OCI-M2 (cell line): ENCODE data around the gene HES4.

Source experiments
- DNase-seq: peaks from one replicate; lab custom pipeline; 2025; ENCODE audit not compliant: unreplicated experiment; lab: John Stamatoyannopoulos, UW

The HES4 gene, protein sequence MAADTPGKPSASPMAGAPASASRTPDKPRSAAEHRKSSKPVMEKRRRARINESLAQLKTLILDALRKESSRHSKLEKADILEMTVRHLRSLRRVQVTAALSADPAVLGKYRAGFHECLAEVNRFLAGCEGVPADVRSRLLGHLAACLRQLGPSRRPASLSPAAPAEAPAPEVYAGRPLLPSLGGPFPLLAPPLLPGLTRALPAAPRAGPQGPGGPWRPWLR

DNA sequence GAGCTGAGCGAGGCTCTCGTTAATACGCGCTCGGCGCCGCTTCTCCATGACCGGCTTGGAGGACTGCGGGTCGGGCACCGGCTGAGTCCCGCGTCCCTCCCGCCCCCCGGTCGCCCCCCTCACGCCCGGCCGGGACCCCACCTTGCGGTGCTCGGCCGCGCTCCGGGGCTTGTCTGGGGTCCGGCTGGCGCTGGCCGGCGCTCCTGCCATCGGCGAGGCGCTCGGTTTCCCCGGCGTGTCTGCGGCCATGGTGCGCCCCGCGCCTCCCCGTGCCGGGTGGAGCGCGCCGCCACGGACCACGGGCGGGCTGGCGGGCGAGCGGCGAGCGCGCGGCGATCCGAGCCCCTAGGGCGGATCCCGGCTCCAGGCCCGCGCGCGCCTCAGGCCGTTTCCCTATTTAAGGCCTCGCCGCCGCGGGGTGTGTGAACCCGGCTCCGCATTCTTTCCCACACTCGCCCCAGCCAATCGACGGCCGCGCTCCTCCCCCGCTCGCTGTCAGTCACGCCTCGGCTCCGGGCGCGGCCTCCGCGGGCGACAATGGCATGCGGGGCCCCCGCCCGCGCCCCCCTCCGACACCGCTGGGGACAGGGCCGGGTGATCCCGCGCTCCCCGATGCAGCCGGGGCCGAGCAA lies at the start of gene HES4:
TSS of gene HES4 (minus strand) at position 373 of the 632 bp plus-strand sequence. CDS start at position 249, 124 bp downstream.
- DNase-seq: no peak

DNA sequence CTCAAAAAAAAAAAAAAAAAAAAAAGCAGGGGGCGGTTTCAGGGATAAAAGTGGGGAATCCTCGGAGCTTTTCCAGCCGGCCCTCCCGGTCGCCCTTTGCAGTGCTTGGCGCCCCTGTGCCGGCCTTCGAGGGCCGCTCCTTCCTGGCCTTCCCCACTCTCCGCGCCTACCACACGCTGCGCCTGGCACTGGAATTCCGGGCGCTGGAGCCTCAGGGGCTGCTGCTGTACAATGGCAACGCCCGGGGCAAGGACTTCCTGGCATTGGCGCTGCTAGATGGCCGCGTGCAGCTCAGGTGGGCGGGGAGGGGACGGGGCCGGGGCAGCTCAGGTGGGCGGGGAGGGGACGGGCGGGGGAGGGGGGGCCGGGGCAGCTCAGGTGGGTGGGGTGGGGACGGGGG lies 48.9 kb upstream of the HES4 start:
- DNase-seq: no peak

DNA sequence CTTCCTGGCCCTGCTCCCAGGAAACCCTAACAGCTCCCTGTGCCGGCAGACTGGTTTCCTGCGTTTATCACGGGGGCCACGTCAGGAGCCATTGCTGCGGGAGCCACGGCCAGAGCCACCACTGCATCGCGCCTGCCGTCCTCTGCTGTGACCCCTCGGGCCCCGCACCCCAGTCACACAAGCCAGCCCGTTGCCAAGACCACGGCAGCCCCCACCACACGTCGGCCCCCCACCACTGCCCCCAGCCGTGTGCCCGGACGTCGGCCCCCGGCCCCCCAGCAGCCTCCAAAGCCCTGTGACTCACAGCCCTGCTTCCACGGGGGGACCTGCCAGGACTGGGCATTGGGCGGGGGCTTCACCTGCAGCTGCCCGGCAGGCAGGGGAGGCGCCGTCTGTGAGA lies 48.1 kb upstream of the HES4 start:
- DNase-seq: no peak

DNA sequence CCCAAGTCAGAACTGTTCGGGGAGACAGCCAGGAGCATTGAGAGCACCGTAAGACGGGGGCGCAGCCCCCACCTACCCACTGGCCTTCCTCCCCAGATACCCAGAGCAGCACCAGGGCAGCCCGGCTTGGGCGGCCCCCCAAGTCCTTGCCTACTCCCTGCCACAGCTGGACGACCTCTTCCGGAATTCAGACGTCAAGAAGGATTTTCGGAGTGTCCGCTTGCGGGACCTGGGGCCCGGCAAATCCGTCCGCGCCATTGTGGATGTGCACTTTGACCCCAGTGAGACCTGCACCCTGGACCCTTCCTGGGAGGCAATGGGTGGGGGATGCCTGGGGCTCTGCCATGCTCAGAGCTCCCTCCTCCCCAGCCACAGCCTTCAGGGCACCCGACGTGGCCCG lies 47.5 kb upstream of the HES4 start:
- no peak for DNase-seq

DNA sequence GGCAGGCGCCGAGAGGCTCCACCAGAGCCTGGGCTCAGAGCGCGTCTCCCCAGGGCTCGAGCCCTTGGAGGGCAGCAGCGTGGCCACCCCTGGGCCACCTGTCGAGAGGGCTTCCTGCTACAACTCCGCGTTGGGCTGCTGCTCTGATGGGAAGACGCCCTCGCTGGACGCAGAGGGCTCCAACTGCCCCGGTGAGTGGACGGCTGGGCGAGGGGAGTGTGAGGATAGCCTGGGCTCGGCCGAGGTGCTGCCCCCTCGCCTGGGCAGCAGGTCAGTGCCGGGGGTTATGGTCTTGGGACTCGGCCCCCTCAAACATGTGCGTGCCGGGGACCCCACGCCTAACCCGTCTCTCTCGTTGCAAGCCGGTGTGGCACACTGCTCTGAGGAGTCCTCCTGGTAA lies 46.9 kb upstream of the HES4 start:
- DNase-seq: no peak

DNA sequence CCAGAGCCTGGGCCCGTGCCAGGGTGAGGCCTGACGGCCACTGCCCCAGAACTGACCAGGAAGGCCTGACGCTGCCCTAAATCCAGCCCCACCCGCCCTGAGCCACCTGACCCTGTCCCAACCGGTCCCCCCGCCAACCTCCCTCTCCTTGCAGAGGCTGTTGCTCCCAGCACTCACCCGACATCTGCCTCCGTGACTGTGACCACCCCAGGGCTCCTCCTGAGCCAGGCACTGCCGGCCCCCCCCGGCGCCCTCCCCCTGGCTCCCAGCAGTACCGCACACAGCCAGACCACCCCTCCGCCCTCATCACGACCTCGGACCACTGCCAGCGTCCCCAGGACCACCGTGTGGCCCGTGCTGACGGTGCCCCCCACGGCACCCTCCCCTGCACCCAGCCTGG lies 46.3 kb upstream of the HES4 start:
- DNase-seq: no peak

DNA sequence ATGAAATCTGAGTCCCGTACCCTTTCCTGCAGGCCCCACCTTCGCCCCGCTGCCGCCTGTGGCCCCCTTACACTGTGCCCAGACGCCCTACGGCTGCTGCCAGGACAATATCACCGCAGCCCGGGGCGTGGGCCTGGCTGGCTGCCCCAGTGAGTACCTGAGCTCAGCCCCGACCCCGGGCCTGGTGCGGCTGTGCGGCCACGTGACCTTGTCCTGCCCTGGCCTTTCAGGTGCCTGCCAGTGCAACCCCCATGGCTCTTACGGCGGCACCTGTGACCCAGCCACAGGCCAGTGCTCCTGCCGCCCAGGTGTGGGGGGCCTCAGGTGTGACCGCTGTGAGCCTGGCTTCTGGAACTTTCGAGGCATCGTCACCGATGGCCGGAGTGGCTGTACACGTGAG lies 45.2 kb upstream of the HES4 start:
- DNase-seq: no peak

DNA sequence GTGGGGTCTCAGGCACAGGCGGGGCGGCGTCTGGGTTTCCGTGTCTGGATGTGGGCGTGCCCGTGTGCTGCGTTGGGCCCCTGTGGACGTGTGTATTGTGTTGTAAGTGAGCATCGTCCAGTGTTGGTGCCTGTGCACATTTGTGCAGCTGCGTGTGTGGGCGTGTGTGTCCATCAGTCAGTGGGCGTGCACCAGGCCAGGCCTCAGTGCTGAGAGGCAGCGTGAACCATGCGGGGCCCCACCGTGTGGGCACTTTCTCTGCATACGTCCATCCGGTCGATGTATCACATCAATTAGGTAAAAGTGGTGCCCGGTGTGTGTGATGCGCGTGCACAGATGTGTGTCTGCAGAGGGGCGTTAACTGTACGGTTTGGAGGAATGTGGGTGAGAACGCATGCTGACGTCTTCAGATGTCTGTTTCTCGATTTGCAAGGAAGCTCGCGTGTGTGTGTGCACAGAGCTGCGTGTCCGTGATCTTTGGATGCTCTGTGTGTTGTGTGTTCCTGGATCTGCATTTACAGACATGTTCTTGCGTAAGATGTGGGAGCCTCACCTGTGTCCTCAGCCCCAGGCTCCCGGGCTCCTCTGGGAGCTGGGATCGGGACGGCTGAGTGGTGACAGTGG lies 44.7 kb upstream of the HES4 start:
- no peak for DNase-seq

DNA sequence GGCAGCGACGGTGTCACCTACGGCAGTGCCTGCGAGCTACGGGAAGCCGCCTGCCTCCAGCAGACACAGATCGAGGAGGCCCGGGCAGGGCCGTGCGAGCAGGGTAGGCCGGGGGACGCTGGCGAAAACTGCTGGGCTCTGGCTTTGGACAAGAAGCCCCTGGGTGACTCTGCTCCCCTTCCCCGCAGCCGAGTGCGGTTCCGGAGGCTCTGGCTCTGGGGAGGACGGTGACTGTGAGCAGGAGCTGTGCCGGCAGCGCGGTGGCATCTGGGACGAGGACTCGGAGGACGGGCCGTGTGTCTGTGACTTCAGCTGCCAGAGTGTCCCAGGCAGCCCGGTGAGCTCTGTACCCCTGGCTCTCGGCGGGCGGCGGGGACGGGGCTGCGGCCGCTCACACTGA lies 44.0 kb upstream of the HES4 start:
- no peak for DNase-seq

DNA sequence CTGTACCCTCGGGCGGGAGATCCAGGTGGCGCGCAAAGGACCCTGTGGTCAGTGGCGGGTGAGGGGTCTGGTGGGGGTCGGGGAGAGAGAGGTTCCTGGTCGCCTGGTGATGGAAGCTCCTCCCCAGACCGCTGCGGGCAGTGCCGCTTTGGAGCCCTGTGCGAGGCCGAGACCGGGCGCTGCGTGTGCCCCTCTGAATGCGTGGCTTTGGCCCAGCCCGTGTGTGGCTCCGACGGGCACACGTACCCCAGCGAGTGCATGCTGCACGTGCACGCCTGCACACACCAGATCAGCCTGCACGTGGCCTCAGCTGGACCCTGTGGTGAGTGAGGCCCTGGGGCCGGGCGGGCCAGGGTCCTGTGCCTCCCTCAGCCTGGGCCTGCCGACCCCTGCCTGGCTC lies 43.5 kb upstream of the HES4 start:
- no peak for DNase-seq

DNA sequence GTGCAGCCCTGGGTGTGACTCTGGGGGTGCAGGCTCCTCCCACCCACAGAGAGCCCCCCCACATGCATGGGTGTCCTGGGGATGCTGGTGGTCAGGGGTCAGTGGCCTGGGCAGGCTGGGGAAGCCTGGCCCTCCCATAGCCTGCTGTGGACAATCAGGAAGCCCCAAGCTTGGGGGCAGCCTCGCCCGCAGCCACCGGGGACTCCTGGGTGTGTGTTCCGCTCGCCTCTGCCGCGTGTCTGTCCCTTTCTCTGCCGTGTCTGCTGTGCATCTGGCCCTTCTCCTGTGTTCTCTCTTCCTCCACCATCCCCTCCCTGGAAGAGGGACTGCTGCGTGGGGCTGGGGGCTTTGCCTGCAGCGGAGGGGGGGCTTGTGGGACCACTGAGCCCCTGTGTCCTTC lies 42.9 kb upstream of the HES4 start:
- no peak for DNase-seq

DNA sequence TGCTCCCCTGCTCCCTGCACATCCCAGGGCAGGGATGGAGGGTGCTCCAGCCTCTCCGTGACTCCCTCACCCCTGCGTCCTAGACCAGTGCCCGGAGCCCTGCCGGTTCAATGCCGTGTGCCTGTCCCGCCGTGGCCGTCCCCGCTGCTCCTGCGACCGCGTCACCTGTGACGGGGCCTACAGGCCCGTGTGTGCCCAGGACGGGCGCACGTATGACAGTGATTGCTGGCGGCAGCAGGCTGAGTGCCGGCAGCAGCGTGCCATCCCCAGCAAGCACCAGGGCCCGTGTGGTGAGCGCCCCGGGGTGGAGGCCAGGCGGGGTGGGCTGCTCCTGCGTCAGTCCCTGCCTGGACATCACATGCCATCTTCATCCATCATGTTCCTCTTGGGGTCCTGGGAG lies 42.0 kb upstream of the HES4 start:
- no peak for DNase-seq

DNA sequence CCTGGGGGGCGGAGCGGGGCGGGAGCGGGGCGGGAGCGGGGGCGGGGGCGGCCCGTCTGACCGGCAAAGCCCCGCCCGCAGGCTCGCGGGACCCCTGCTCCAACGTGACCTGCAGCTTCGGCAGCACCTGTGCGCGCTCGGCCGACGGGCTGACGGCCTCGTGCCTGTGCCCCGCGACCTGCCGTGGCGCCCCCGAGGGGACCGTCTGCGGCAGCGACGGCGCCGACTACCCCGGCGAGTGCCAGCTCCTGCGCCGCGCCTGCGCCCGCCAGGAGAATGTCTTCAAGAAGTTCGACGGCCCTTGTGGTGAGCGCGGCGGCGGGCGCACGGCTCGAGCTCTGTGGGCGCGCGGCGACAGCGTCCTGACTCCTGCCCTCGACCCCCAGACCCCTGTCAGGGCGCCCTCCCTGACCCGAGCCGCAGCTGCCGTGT lies 41.2 kb upstream of the HES4 start:
- no peak for DNase-seq

DNA sequence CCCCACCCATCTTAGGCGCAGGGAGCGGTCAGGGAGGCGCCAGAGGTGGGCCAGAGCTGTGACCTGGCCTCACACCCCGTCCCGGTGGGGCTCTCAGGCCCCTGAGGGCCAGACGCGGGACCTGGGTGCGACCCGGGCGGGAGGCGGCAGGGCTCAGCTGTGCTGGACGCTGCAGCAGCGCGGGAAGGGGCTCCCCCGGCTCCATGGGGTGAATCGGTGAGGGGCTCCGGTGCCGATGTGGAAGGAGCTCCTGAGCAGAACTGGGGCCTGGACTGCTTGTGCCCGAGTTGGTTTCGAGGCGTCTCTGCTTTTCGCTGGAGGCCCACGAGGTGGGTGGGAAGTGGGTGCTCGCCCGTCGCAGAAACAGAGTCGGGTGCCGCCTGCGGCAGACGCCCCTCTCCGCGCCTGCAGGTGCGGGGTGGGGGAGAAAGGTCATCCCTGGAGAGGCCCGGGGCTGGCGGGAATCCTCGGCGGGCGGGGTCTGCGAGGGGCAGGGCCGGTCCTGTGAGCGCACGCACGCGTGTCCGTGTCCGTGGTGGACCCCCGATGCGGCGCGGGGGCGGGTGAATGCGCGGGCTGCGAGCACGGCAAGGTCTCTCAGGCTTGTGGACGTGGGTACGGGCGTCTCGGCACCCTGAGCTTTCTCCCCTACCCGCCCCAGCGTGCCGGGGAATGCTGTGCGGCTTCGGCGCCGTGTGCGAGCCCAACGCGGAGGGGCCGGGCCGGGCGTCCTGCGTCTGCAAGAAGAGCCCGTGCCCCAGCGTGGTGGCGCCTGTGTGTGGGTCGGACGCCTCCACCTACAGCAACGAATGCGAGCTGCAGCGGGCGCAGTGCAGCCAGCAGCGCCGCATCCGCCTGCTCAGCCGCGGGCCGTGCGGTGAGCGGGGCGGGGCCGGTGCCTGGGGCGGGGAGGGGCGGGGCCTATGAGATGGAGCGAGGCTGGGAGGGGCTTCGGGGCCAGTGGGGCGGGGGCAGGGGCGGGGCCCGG lies 40.4 kb upstream of the HES4 start:
- no peak for DNase-seq

DNA sequence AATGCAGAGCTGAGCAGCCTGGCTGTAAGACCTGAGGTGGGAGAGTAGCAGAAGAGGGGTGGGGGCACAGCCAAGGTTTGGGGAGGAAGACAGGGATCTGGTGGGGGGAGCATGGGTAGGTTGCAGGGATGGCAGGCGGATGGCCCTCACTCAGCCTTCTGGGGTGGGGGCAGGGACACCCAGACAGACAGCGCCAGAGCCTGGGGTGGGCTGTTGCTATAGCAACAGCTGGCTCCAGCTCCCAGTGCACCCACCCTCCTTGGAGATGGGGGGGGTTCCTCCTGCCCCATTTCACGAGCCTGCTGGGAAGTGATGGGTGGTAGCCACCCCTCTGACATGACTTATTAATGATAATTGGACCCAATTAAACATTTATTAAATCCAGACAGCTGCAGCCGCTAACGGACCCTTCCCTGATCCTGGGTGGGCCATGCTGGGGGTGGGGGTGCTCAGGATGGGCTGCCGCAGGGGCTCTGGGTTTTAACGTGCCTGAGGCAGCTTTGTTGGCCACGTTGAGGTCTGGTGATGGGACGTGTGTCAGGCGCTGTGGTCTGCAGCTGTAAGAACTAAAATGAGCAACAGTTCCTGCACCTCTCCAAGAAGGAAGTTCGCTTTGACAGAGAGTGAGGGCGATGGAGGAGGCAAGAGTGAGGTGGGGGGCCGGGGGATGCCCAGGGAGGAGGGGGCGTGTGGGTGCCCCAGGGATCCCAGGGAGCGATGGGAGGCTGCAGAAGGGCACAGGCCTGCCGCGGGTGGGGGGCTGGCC lies 39.4 kb upstream of the HES4 start:
- no peak for DNase-seq

DNA sequence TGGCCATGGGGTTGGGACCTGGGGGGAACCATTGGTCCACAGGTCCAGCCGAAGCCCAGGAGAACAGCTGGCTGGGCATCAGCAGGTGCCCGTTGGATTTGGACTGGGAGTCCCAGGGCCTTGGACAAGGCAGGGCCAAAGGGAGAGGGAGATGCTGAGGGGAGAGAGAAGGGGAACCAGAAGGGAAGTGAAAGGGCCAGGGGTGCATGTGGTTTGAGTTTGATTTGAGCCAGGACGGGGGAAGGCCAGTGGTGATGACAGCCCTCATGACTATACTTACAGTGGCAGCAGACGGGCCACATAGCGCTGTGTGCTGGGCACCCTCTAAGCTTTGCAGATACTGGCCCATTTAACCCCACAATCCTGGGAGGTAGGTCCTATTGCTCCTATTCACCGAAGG lies 38.8 kb upstream of the HES4 start:
- DNase-seq: no peak

DNA sequence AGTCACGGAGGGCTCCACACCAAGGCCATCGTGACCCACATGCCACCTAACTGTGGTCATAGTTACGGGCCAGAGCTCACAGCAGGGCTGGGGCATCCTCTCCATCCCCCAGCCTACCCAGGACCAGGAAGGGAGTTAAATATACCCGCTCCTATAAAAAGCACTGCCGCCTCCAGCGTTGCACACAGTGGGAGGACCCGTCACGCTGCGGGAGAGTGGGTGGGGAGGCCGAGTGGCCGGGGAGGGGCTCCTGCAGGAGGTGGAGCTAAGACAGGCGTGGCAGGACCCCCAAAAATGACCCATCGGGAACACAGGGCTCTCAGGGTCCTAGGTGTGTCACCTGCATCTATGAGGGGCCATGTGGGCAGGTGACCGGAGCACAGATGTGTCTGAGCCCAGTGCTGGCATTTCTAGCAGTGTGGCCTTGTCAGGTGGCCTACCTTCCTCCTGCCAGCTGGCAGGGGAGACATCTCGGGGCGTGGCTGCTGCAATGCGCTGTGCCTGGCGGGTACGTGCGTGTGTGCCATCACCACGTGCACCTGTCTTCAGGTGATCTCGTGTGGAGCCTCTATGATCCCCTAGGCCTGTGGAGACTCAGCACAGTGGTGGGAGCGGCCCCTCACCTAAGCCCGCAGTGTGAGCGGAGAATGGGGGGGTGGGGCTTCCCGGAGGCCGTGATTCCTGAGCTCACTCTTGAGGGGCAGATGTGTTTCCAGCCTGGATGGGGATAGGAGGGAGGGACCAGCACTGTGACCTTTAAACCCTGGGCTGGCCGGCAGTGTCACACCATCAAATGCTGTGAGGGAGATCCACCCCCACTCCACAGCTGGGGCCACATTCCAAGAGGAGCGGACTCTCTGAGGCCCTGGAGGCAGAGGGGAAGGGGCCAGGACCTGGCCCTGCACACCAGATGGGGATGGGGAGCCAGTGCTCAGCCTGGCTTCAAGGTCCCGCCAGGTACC lies 37.8 kb upstream of the HES4 start:
- no peak for DNase-seq

DNA sequence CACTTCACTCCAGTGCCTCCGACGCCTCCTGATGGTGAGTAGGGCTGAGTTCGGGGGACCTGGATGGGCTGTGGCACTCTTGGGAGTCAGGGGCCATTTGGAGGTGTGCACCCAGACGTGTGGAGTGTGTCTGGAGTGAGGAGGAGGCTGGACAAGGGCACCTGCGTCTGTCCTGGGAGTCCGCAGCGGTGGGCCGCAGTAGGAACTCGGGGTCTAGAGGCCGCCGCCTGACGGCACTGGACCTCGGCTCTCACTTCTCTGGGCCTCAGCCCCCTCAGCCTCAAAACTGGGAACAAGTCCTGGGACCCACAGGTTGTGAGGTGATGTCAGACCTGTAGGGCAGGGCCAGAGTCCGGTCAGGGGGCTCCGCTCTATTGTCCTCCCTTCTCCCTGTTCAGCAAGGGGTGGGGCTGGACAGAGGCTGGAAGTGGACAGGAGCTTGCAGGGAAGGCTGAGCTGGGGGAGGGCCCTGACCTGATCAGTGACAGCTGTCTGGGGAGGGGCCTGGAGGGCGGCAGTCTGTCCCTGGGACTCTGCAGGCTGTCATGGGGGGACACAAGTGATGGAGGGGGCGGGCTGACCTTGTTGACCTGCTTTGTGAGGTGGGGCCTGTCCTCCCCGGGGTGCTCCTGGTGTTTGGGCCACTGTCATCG lies 35.5 kb upstream of the HES4 start:
- DNase-seq: no peak

DNA sequence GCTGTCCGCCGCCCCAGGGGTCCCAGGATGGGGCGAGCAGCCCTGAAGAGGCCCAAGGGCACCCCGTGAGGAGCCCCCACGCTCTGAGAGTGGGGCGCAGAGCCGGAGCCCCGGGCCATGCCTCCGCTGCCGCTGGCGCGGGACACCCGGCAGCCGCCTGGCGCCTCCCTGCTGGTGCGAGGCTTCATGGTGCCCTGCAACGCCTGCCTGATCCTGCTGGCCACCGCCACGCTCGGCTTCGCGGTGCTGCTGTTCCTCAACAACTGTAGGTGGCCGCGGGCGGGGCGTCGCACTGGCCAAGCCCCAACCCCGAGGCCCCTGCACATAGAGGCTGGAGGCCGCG lies 34.5 kb upstream of the HES4 start:
- no peak for DNase-seq
